Astrocyte (in vitro differentiated cells and primary cell): ENCODE data around the gene MEF2B.

ENCODE experiments used
- CTCF ChIP-seq: IDR thresholded peaks from 2 replicates; pipeline ENCODE4 v1.5.1; 2011; ENCODE audit warnings: low read depth, mild to moderate bottlenecking, inconsistent platforms, low read length, moderate library complexity; ENCODE audit not compliant: insufficient read depth
- EZH2 ChIP-seq: IDR thresholded peaks from 2 replicates; pipeline ENCODE4 v1.6.1; 2012; ENCODE audit warnings: mild to moderate bottlenecking, low read length, inconsistent platforms; ENCODE audit not compliant: insufficient read depth

GRCh38 chr19:19162495-19162894 is 7.6 kb downstream of the MEF2B start:
- no peak for TF ChIP-seq CTCF
- no peak for TF ChIP-seq EZH2
